Breast epithelium (tissue), 3 donors: Measurements from ENCODE around the gene WAS.

Source experiments
- POLR2A ChIP-seq: fragments of 450-650 bp; IDR thresholded peaks from one replicate; pipeline ENCODE4 v1.6.1; 2016; ENCODE audit warnings: antibody characterized with exemption, mild to moderate bottlenecking, moderate library complexity
- TF ChIP-seq, protein P1 (sequence below), 3 donors: fragments of 450-650 bp; IDR thresholded peaks; one replicate each; pipeline ENCODE4 v1.5.1; 2016 to 2017; ENCODE audit warnings: antibody characterized with exemption in 3 of 3, mild to moderate bottlenecking in 3 of 3, moderate library complexity in 3 of 3

DNA sequence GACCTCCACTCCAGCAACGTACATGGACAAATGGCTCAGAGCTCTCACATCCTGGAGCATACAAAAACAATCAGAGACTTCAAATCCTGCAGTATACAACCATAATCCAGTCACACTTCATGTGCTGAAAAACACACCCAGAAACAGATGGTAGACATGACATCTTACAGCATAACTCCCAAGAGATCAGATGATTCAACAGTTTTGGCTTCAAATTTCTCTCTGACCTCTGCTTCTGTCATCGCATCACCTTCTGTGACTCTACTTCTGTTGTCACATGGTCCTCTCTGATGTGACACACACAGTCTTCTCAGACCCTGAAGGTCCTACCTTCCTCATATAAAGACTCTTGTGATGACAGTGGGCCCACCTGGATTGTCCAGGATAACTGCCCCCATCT is 31.5 kb downstream of the WAS start:
- TF ChIP-seq, protein P1, sequence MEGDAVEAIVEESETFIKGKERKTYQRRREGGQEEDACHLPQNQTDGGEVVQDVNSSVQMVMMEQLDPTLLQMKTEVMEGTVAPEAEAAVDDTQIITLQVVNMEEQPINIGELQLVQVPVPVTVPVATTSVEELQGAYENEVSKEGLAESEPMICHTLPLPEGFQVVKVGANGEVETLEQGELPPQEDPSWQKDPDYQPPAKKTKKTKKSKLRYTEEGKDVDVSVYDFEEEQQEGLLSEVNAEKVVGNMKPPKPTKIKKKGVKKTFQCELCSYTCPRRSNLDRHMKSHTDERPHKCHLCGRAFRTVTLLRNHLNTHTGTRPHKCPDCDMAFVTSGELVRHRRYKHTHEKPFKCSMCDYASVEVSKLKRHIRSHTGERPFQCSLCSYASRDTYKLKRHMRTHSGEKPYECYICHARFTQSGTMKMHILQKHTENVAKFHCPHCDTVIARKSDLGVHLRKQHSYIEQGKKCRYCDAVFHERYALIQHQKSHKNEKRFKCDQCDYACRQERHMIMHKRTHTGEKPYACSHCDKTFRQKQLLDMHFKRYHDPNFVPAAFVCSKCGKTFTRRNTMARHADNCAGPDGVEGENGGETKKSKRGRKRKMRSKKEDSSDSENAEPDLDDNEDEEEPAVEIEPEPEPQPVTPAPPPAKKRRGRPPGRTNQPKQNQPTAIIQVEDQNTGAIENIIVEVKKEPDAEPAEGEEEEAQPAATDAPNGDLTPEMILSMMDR (IDR thresholded peaks at IDR 0.05) = no peak
- TF ChIP-seq POLR2A = no peak
